CD4-positive, alpha-beta memory T cell (primary cell): ENCODE measurements around the gene COLEC12. TPM values are rescaled to one million over a fixed set of nuclear protein-coding genes. Genes with fewer than 3 reads are reported as not detected.

Experiments used
- CTCF ChIA-PET: fragments of 350-600 bp; sonication (Branson Sonifier 250); formaldehyde crosslinking; loops from one replicate; lab custom pipeline; 2021; ENCODE audit warnings: inconsistent platforms; ENCODE audit not compliant: partially characterized antibody; lab: Charles Lee
- POLR2A ChIA-PET: fragments of 350-600 bp; sonication (Branson Sonifier 250); formaldehyde crosslinking; loops from one replicate; lab custom pipeline; 2021; ENCODE audit not compliant: partially characterized antibody; lab: Charles Lee
- DNase-seq, 5 donors: peaks; one replicate each; pipeline versions ENCODE4 v3.0.0 to v3.0.0-alpha.2; 2020 to 2022; ENCODE audit warnings: mixed read lengths in 1 of 5
- H3K27ac ChIP-seq: one replicate; pipeline ENCODE4 v1.7.0; 2013; ENCODE audit warnings: low read depth, low read length
- H3K27me3 ChIP-seq: 2 replicates; pipeline ENCODE4 v1.7.0; 2013; ENCODE audit warnings: mild to moderate bottlenecking, low read length, moderate library complexity; ENCODE audit not compliant: insufficient read depth
- H3K36me3 ChIP-seq: 2 replicates; pipeline ENCODE4 v1.7.0; 2013; ENCODE audit warnings: mild to moderate bottlenecking, low read length, moderate library complexity; ENCODE audit not compliant: insufficient read depth
- H3K4me1 ChIP-seq: 2 replicates; pipeline ENCODE4 v1.7.0; 2013; ENCODE audit warnings: mild to moderate bottlenecking, low read length, moderate library complexity; ENCODE audit not compliant: insufficient read depth
- H3K4me3 ChIP-seq, 2 donors: one replicate each; pipeline ENCODE4 v1.7.0; 2013; ENCODE audit warnings: low read length in 2 of 2, mild to moderate bottlenecking in 1 of 2
- H3K9me3 ChIP-seq, 2 donors: one replicate each; pipeline ENCODE4 v1.7.0; 2013; ENCODE audit warnings: low read length in 2 of 2, control low read depth in 1 of 2; ENCODE audit not compliant: control insufficient read depth in 1 of 2
- H3K27ac Mint-ChIP-seq, 7 donors: one replicate each; pipeline ENCODE4 v1.8.0; 2020 to 2021; ENCODE audit warnings: mixed read lengths in 7 of 7, mild to moderate bottlenecking in 6 of 7, inconsistent platforms in 3 of 7, moderate library complexity in 3 of 7
- H3K27me3 Mint-ChIP-seq, 2 donors: one replicate each; pipeline ENCODE4 v1.8.0; 2020 to 2021; ENCODE audit warnings: mixed read lengths in 2 of 2
- H3K36me3 Mint-ChIP-seq, 2 donors: one replicate each; pipeline ENCODE4 v1.8.0; 2020 to 2021; ENCODE audit warnings: mixed read lengths in 2 of 2, inconsistent platforms in 1 of 2, mild to moderate bottlenecking in 1 of 2
- H3K4me1 Mint-ChIP-seq, 4 donors: one replicate each; pipeline ENCODE4 v1.8.0; 2020 to 2021; ENCODE audit warnings: mixed read lengths in 4 of 4, mild to moderate bottlenecking in 1 of 4
- H3K4me3 Mint-ChIP-seq, 8 donors: one replicate each; pipeline ENCODE4 v1.8.0; 2020 to 2021; ENCODE audit warnings: mixed read lengths in 8 of 8, mild to moderate bottlenecking in 7 of 8, moderate library complexity in 6 of 8, inconsistent platforms in 3 of 8
- H3K9me3 Mint-ChIP-seq, 8 donors: one replicate each; pipeline ENCODE4 v1.8.0; 2020 to 2021; ENCODE audit warnings: mixed read lengths in 8 of 8, mild to moderate bottlenecking in 5 of 8, inconsistent platforms in 3 of 8, moderate library complexity in 1 of 8
- intact Hi-C: fragments of 100-400 bp; cut with micrococcal nuclease; formaldehyde crosslinking; loops from one replicate; pipeline ENCODE4 v1.15.1; 2023
- polyA plus RNA-seq, 2 donors: library from polyadenylated mRNA; unstranded; fragments of 300-500 nt; fragmentation: Illumina TruSeq; gene quantifications; one replicate each; pipeline ENCODE4 v1.2.3, GENCODE V29; 2021
- total RNA-seq, 2 experiments: library from RNA; stranded (reverse); gene quantifications; one replicate each; pipeline ENCODE4 v1.2.3, GENCODE V29; 2021

Gene COLEC12
- total and polyA plus RNA-seq, 4 experiments from 2014 or later: 0.17 to 0.28 TPM; not detected in 2

DNA sequence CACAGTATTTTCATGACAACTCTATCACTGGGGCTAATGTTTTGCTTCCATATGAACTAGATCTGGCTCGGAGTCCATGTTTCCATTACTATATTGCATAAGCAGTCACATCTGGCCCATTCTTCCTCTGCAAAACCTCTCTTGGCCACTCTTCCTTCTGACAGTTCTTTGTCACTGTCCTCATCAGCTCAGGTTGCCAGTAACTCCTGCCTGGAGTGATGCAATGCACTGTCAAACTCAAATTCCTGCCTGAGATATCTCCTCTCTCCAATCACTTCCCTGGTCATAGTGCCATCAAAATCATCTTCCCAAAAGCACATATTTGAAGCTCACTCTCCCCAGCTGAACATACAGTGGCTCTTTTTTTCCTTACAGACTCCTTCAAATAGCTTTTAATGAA, 66.1 kb downstream of the COLEC12 start:
- Histone ChIP-seq H3K27me3 (no peaks in the 10 kb centered on the region), H3K4me1 (no peaks in the 10 kb centered on the region), H3K4me3 (no peak overlapping the region), H3K9me3 (no peaks in the 10 kb centered on the region), H3K27ac (no peak overlapping the region), H3K36me3 (no peaks in the 10 kb centered on the region)
- no peak overlapping the region for H3K27ac Mint-ChIP-seq
- H3K27me3 Mint-ChIP-seq: peaks cover 0 to 2% of the 10 kb centered on the region in 2 donors
- H3K36me3 Mint-ChIP-seq: no peaks in the 10 kb centered on the region
- H3K9me3 Mint-ChIP-seq: no peaks in the 10 kb centered on the region
- CTCF ChIA-PET: no interaction called here
- DNase-seq: no peak
- H3K4me1 Mint-ChIP-seq: no peaks in the 10 kb centered on the region
- H3K4me3 Mint-ChIP-seq: no peak overlapping the region
- intact Hi-C loops: no loop called here
- POLR2A ChIA-PET: no interaction called here

- H3K27me3 ChIP-seq: no peaks in the 10 kb centered on the region
- intact Hi-C loops: no loop called here
- H3K4me1 Mint-ChIP-seq: no peaks in the 10 kb centered on the region
- H3K9me3 ChIP-seq: no peaks in the 10 kb centered on the region
- no peak for DNase-seq
- ChIA-PET CTCF (no interaction called here), POLR2A (no interaction called here)
- H3K4me1 ChIP-seq: no peaks in the 10 kb centered on the region
- no peak overlapping the region for H3K4me3 ChIP-seq
- H3K27ac Mint-ChIP-seq: no peak overlapping the region
- peaks cover 0 to 2% of the 10 kb centered on the region in 2 donors for H3K27me3 Mint-ChIP-seq
- H3K36me3 ChIP-seq: no peaks in the 10 kb centered on the region
- no peak overlapping the region for H3K27ac ChIP-seq
- H3K36me3 Mint-ChIP-seq: no peaks in the 10 kb centered on the region
- no peaks in the 10 kb centered on the region for H3K9me3 Mint-ChIP-seq
- no peak overlapping the region for H3K4me3 Mint-ChIP-seq
These were observed 66.5 kb downstream of the COLEC12 start for GRCh38 chr18:433960-434359.

DNA sequence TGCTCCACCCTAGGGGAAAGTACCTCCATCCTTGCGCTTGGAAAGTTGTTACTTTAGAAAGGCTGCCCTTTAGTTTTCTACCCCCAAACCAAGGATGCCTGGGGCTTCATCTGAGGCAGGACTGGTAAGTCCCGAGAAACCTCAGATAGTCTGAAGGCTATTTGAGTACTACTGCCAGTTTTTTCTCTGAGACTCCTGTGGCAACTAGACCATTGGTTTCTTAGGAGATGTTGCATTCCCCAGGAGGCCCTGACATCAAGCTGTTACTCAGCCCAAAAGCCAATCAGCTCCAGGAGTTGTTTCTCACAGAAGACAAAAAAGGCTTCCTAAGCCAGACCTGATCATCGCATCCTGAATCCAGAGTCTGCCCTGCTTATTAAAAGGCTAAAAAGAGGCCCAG, 67.2 kb downstream of the COLEC12 start:
- H3K27ac Mint-ChIP-seq: no peak overlapping the region

DNA sequence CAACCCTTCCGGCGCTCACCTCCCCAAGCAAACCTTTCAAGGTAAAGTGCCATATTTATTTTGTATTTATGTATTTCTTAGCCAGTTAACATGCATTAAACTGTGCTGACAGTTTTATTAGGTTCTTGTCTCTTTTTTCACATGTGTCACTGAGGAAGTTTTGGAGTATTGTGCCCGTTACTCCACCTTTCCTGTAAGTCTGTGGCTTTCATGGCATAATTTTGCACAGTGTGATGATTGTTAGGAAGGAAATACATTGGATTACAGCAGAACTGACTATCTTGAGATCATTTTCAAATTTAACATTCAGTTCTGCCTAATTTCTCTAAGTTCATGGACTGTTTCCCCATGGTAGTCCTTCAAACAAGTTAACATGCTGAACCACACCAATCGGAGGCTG, 67.7 kb downstream of the COLEC12 start:
- H3K36me3 ChIP-seq: no peaks in the 10 kb centered on the region
- no peaks in the 10 kb centered on the region for H3K4me1 ChIP-seq
- Mint-ChIP-seq H3K36me3 (no peaks in the 10 kb centered on the region), H3K27me3 (peaks cover 0 to 2% of the 10 kb centered on the region in 2 donors), H3K4me1 (no peaks in the 10 kb centered on the region), H3K4me3 (no peak overlapping the region), H3K27ac (no peak overlapping the region), H3K9me3 (no peaks in the 10 kb centered on the region)
- intact Hi-C loops: no loop called here
- H3K27me3 ChIP-seq: no peaks in the 10 kb centered on the region
- no peak for DNase-seq
- no peak overlapping the region for H3K4me3 ChIP-seq
- ChIA-PET CTCF (no interaction called here), POLR2A (no interaction called here)
- no peaks in the 10 kb centered on the region for H3K9me3 ChIP-seq
- H3K27ac ChIP-seq: no peak overlapping the region

More for the DNA sequence above, 67.2 kb downstream of the COLEC12 start:
- H3K36me3 ChIP-seq: no peaks in the 10 kb centered on the region
- POLR2A ChIA-PET: no interaction called here
- CTCF ChIA-PET: no interaction called here
- no peak overlapping the region for H3K4me3 Mint-ChIP-seq
- H3K4me1 ChIP-seq: no peaks in the 10 kb centered on the region
- no peaks in the 10 kb centered on the region for H3K9me3 Mint-ChIP-seq
- H3K4me3 ChIP-seq: no peak overlapping the region
- no peaks in the 10 kb centered on the region for H3K9me3 ChIP-seq
- no peak overlapping the region for H3K27ac ChIP-seq
- intact Hi-C loops: no loop called here
- peaks cover 0 to 2% of the 10 kb centered on the region in 2 donors for H3K27me3 Mint-ChIP-seq
- DNase-seq: no peak
- H3K27me3 ChIP-seq: no peaks in the 10 kb centered on the region
- H3K4me1 Mint-ChIP-seq: no peaks in the 10 kb centered on the region
- no peaks in the 10 kb centered on the region for H3K36me3 Mint-ChIP-seq

DNA sequence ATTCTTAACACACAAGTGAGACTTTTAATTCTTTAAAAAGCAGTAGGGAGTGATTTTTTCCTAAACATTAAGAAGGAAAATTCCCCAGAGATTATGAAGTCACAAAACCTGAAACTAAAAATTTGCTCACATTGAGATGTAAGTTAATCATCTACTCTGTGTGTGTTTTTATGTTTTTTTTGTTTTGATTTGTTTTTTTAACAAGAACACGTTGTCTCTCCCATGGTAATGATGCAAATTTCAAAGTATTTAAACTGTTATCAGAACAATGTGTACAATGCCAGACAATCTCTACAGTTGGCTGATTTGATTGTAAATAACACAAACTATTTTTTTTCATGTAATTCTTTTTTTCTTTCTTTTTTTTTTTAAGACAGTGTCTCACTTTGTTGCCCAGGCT, 71.5 kb downstream of the COLEC12 start:
- H3K9me3 ChIP-seq: no peaks in the 10 kb centered on the region
- POLR2A ChIA-PET: no interaction called here
- H3K36me3 Mint-ChIP-seq: no peaks in the 10 kb centered on the region
- no peaks in the 10 kb centered on the region for H3K27me3 ChIP-seq
- H3K4me1 Mint-ChIP-seq: no peaks in the 10 kb centered on the region
- H3K36me3 ChIP-seq: no peaks in the 10 kb centered on the region
- H3K4me1 ChIP-seq: no peaks in the 10 kb centered on the region
- H3K27me3 Mint-ChIP-seq: peaks cover 0 to 2% of the 10 kb centered on the region in 2 donors
- CTCF ChIA-PET: no interaction called here
- H3K4me3 ChIP-seq: no peak overlapping the region
- no peak overlapping the region for H3K4me3 Mint-ChIP-seq
- intact Hi-C loops: no loop called here
- H3K9me3 Mint-ChIP-seq: no peaks in the 10 kb centered on the region
- no peak for DNase-seq
- no peak overlapping the region for H3K27ac ChIP-seq
- H3K27ac Mint-ChIP-seq: no peak overlapping the region

DNA sequence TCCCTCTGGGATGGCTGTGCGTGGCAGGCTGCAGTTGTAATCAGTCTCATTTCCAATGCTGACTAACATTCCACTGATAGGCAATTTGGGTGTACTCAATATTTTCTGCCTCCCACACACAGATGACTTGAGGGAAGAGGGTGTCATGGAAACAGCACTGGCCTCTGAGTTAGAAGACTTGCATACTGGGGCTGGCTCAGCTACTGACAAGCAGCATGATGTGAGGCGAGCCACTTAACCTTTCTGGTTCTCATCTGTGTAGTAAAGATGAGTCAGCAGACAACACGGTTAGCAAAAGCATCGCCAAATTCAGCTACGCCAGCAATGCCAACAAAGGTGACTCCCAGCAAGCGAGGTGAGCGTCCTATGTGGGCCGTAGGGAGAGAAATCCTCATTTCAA, 73.5 kb downstream of the COLEC12 start:
- no peak overlapping the region for H3K27ac ChIP-seq
- Mint-ChIP-seq H3K4me1 (no peaks in the 10 kb centered on the region), H3K27ac (no peak overlapping the region), H3K36me3 (no peaks in the 10 kb centered on the region), H3K9me3 (no peaks in the 10 kb centered on the region), H3K27me3 (peaks cover 2% of the 10 kb centered on the region in 2 donors), H3K4me3 (no peak overlapping the region)
- H3K4me3 ChIP-seq: no peak overlapping the region
- no peaks in the 10 kb centered on the region for H3K27me3 ChIP-seq
- ChIA-PET POLR2A (no interaction called here), CTCF (no interaction called here)
- no peaks in the 10 kb centered on the region for H3K36me3 ChIP-seq
- no peaks in the 10 kb centered on the region for H3K4me1 ChIP-seq
- intact Hi-C loops: no loop called here
- no peak for DNase-seq
- H3K9me3 ChIP-seq: no peaks in the 10 kb centered on the region

DNA sequence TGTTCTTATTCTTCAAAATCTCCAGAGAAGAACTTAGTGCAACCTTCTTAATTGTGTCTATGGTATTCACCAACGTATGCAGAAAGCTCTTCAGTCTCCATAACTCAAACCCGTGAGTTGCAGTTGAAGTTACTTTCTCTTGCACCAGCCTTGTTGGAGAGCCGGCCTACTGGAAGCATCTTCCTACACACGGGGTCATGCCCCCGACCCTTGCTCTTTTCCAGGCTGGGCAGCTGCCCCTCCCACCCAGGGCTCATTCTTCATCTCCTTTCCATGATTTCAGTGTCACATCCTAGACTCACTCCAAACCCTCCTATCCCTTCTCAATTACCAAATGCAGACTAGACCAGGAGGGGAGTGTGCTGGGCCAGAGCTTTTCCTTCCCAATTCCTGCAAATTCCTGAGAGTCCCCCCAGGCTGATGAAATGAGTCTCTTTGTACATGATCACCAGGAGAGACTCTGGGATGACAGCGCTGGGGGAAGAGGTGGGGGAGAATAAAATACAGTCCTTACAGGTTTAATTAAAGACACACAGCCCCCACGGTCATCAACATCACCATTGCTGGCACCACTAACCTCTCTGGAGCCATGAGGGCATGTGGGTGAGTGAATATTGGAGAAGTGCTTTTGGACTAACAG, 75.3 kb downstream of the COLEC12 start:
- intact Hi-C loops: no loop called here
- Mint-ChIP-seq H3K27ac (no peak overlapping the region), H3K27me3 (peaks cover 2 to 5% of the 10 kb centered on the region in 2 donors), H3K36me3 (no peaks in the 10 kb centered on the region), H3K4me1 (no peaks in the 10 kb centered on the region), H3K9me3 (no peaks in the 10 kb centered on the region), H3K4me3 (no peak overlapping the region)
- Histone ChIP-seq H3K27ac (no peak overlapping the region), H3K9me3 (no peaks in the 10 kb centered on the region), H3K4me1 (no peaks in the 10 kb centered on the region), H3K27me3 (no peaks in the 10 kb centered on the region), H3K4me3 (no peak overlapping the region), H3K36me3 (no peaks in the 10 kb centered on the region)
- POLR2A ChIA-PET: no interaction called here
- CTCF ChIA-PET: no interaction called here
- no peak for DNase-seq

- no peak for DNase-seq
These were observed 75.8 kb downstream of the COLEC12 start for GRCh38 chr18:424668-425067.

More at GRCh38 chr18:424668-425067, 75.8 kb downstream of the COLEC12 start:
- Mint-ChIP-seq H3K27ac (no peak overlapping the region), H3K4me3 (no peak overlapping the region), H3K9me3 (peaks cover 0 to 1% (median 0%) of the 10 kb centered on the region in 8 donors), H3K36me3 (no peaks in the 10 kb centered on the region), H3K4me1 (no peaks in the 10 kb centered on the region), H3K27me3 (peaks cover 2 to 5% of the 10 kb centered on the region in 2 donors)
- ChIA-PET CTCF (no interaction called here), POLR2A (no interaction called here)
- Histone ChIP-seq H3K27me3 (no peaks in the 10 kb centered on the region), H3K9me3 (no peaks in the 10 kb centered on the region), H3K4me3 (no peak overlapping the region), H3K4me1 (no peaks in the 10 kb centered on the region), H3K27ac (no peak overlapping the region), H3K36me3 (no peaks in the 10 kb centered on the region)
- intact Hi-C loops: no loop called here
